Measurements from ENCODE around the gene IGF2R. TPM values are rescaled to one million over a fixed set of nuclear protein-coding genes. Genes with fewer than 3 reads are reported as not detected.

The IGF2R gene
- total and polyA plus RNA-seq, 9 donors: 29.3 to 116 (median 49.2) TPM

GRCh38 chr6:159943101-159943632 is 25.7 kb upstream of the IGF2R start:
- 31 to 40% (median 34%) methylated on average over 6 of the region's 6 CpGs for WGBS, 3 donors
- peak in 1 of 5 donors; percentile 38 for DNase-seq
- intact Hi-C loops (cut with DNase I): no loop called here

GRCh38 chr6:159943968-159944598 is 24.8 kb upstream of the IGF2R start:
- peaks cover 6% of the 10 kb centered on the region for H3K4me1 ChIP-seq (ENCODE audit: insufficient read depth)
- 73 to 96% (median 94%) methylated on average over 2 of the region's 2 CpGs for WGBS, 3 donors
- no peak overlapping the region for H3K27ac ChIP-seq
- H3K36me3 ChIP-seq: no peaks in the 10 kb centered on the region
- H3K27me3 ChIP-seq: no peaks in the 10 kb centered on the region
- no peak for DNase-seq
- no peak overlapping the region for H3K4me3 ChIP-seq
- H3K9me3 ChIP-seq: no peaks in the 10 kb centered on the region
- TF ChIP-seq POLR2A (IDR thresholded peaks at IDR 0.05): no peak
- no peak for TF ChIP-seq CTCF (IDR thresholded peaks at IDR 0.05)
- TF ChIP-seq EP300 (IDR thresholded peaks at IDR 0.05): no peak
- intact Hi-C loops (cut with DNase I): no loop called here

More at GRCh38 chr6:159943101-159943632, 25.7 kb upstream of the IGF2R start:
- Histone ChIP-seq H3K4me1 (ENCODE audit: insufficient read depth) (peaks cover 6% of the 10 kb centered on the region), H3K4me3 (no peak overlapping the region), H3K27me3 (no peaks in the 10 kb centered on the region), H3K9me3 (no peaks in the 10 kb centered on the region), H3K36me3 (no peaks in the 10 kb centered on the region), H3K27ac (peak overlapping the region; percentile 17 to 43)
- no peak for TF ChIP-seq EP300 (IDR thresholded peaks at IDR 0.05)
- no peak for TF ChIP-seq POLR2A (IDR thresholded peaks at IDR 0.05)
- no peak for TF ChIP-seq CTCF (IDR thresholded peaks at IDR 0.05)

- WGBS, 3 donors: 88 to 92% (median 91%) methylated on average over 6 of the region's 6 CpGs
- Histone ChIP-seq H3K27me3 (no peaks in the 10 kb centered on the region), H3K27ac (no peak overlapping the region), H3K4me3 (no peak overlapping the region), H3K4me1 (ENCODE audit: insufficient read depth) (peaks cover 6% of the 10 kb centered on the region), H3K36me3 (no peaks in the 10 kb centered on the region), H3K9me3 (no peaks in the 10 kb centered on the region)
- no peak for DNase-seq
- intact Hi-C loops (cut with DNase I): no loop called here
- no peak for TF ChIP-seq EP300 (IDR thresholded peaks at IDR 0.05)
Measured at GRCh38 chr6:159945801-159946392, 23.0 kb upstream of the IGF2R start.

GRCh38 chr6:159946912-159947311 is 22.0 kb upstream of the IGF2R start:
- H3K36me3 ChIP-seq: no peaks in the 10 kb centered on the region
- peaks cover 6% of the 10 kb centered on the region for H3K4me1 ChIP-seq (ENCODE audit: insufficient read depth)
- no peak for TF ChIP-seq EP300 (IDR thresholded peaks at IDR 0.05)
- intact Hi-C loops (cut with DNase I): no loop called here
- H3K4me3 ChIP-seq: no peak overlapping the region
- H3K27ac ChIP-seq: no peak overlapping the region
- WGBS, 3 donors: 89 to 91% (median 90%) methylated on average over 2 of the region's 2 CpGs
- H3K27me3 ChIP-seq: no peaks in the 10 kb centered on the region
- no peak for DNase-seq
- no peaks in the 10 kb centered on the region for H3K9me3 ChIP-seq

GRCh38 chr6:159948199-159948598 is 20.7 kb upstream of the IGF2R start:
- intact Hi-C loops (cut with DNase I): no loop called here

More at GRCh38 chr6:159948199-159948598, 20.7 kb upstream of the IGF2R start:
- no peak for DNase-seq
- H3K36me3 ChIP-seq: no peaks in the 10 kb centered on the region
- H3K9me3 ChIP-seq: no peaks in the 10 kb centered on the region
- no peaks in the 10 kb centered on the region for H3K27me3 ChIP-seq
- WGBS, 3 donors: 91 to 95% (median 91%) methylated on average over 4 of the region's 4 CpGs
- H3K4me1 ChIP-seq (ENCODE audit: insufficient read depth): peaks cover 3% of the 10 kb centered on the region
- no peak overlapping the region for H3K27ac ChIP-seq
- no peak overlapping the region for H3K4me3 ChIP-seq
- TF ChIP-seq POLR2A (IDR thresholded peaks at IDR 0.05): no peak
- no peak for TF ChIP-seq EP300 (IDR thresholded peaks at IDR 0.05)
- TF ChIP-seq CTCF (IDR thresholded peaks at IDR 0.05): no peak
